Measurements from ENCODE around the gene TMEM74B. TPM values are rescaled to one million over a fixed set of nuclear protein-coding genes. Genes with fewer than 3 reads are reported as not detected.

The TMEM74B gene
- total RNA-seq, 1 experiment from 2014 or later: 0.83 TPM

DNA sequence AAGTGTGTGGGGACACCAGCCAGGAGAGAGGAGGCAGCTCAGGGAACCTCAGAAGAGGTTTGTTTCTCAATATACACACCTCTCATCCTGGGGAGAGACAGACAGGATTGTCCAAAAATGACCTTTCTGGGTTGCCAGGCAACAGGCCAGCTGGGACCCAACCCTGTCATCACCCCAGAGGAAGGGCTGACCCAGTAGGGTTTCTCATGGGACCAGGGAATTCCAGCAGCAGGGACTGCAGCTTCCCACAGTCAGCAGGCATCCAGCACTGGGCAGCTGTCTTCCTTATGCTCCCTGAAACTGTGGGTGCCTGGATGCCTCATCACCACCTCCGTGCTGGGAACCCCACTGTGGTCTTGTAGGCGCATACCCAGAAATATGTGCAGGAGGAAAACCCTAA lies 19.8 kb upstream of the TMEM74B start:
- Mint-ChIP-seq H3K36me3 (ENCODE audit: insufficient read depth, unreplicated experiment) (no peaks in the 10 kb centered on the region), H3K27ac (ENCODE audit: unreplicated experiment) (no peak overlapping the region), H3K9me3 (ENCODE audit: low read depth, unreplicated experiment) (no peaks in the 10 kb centered on the region), H3K4me3 (ENCODE audit: low read depth, unreplicated experiment) (no peak overlapping the region), H3K4me1 (ENCODE audit: low read depth, unreplicated experiment) (peaks cover 13% of the 10 kb centered on the region), H3K27me3 (ENCODE audit: unreplicated experiment) (peaks cover 35% of the 10 kb centered on the region)
- no peak for DNase-seq
- BruUV-seq (replicated peaks): no TSS peak
- intact Hi-C loops (cut with micrococcal nuclease; ENCODE audit: unreplicated experiment): no loop called here
- CTCF ChIA-PET: no interaction called here
- TF ChIP-seq, protein P1, sequence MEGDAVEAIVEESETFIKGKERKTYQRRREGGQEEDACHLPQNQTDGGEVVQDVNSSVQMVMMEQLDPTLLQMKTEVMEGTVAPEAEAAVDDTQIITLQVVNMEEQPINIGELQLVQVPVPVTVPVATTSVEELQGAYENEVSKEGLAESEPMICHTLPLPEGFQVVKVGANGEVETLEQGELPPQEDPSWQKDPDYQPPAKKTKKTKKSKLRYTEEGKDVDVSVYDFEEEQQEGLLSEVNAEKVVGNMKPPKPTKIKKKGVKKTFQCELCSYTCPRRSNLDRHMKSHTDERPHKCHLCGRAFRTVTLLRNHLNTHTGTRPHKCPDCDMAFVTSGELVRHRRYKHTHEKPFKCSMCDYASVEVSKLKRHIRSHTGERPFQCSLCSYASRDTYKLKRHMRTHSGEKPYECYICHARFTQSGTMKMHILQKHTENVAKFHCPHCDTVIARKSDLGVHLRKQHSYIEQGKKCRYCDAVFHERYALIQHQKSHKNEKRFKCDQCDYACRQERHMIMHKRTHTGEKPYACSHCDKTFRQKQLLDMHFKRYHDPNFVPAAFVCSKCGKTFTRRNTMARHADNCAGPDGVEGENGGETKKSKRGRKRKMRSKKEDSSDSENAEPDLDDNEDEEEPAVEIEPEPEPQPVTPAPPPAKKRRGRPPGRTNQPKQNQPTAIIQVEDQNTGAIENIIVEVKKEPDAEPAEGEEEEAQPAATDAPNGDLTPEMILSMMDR (IDR thresholded peaks at IDR 0.05; ENCODE audit: unreplicated experiment): no peak

DNA sequence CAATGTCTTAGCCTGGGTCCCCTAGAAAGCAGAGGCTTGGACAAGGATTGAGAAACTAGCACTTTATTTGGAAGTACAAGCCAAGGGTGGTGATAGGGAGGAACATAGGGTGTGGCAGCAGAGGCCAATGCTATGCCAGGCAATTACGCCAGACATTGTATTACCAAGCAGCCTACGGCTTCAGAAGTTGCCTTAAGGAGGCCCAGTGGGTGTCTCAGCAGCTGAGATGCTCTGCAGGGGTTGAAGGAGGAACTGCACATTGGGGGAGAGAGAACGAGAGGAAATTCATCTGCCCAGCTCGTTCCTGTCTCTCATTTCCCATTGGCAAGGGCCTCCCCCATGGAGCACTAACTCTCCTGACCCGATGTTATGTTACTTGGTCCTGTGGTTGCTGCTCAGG lies 19.3 kb upstream of the TMEM74B start:
- H3K36me3 Mint-ChIP-seq (ENCODE audit: insufficient read depth, unreplicated experiment): no peaks in the 10 kb centered on the region
- intact Hi-C loops (cut with micrococcal nuclease; ENCODE audit: unreplicated experiment): no loop called here
- no peak overlapping the region for H3K27ac Mint-ChIP-seq (ENCODE audit: unreplicated experiment)
- peaks cover 13% of the 10 kb centered on the region for H3K4me1 Mint-ChIP-seq (ENCODE audit: low read depth, unreplicated experiment)
- DNase-seq: no peak
- peaks cover 35% of the 10 kb centered on the region for H3K27me3 Mint-ChIP-seq (ENCODE audit: unreplicated experiment)
- no peak overlapping the region for H3K4me3 Mint-ChIP-seq (ENCODE audit: low read depth, unreplicated experiment)
- TF ChIP-seq, protein P1 (IDR thresholded peaks at IDR 0.05; ENCODE audit: unreplicated experiment): no peak
- no peaks in the 10 kb centered on the region for H3K9me3 Mint-ChIP-seq (ENCODE audit: low read depth, unreplicated experiment)
- CTCF ChIA-PET: interaction anchor here (1.2 kb wide), 1 partner anchor 16 kb away, joined by 3 read pairs; no protein-coding TSS in a partner anchor
- BruUV-seq (replicated peaks): no TSS peak

DNA sequence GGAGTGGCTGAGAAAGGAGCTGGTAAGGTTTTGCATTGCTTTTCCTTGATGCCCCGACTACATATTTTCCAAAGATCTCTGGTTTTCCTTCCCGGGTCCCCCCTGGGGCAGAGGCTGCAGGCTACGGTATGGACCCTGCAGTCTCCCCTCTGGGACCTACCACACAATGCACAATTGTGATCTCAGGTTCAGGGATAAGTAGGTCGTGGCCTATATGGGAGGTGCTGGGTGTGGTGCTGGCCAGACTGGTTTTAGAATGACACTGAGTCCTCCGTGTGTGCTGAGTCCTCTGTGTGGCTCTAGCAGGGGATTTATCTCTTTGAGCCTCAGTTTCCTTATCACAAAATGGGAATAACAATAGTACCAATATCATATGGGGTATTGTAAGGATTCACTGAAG lies 18.8 kb upstream of the TMEM74B start:
- no peak overlapping the region for H3K4me3 Mint-ChIP-seq (ENCODE audit: low read depth, unreplicated experiment)
- no peaks in the 10 kb centered on the region for H3K9me3 Mint-ChIP-seq (ENCODE audit: low read depth, unreplicated experiment)
- intact Hi-C loops (cut with micrococcal nuclease; ENCODE audit: unreplicated experiment): no loop called here

DNA sequence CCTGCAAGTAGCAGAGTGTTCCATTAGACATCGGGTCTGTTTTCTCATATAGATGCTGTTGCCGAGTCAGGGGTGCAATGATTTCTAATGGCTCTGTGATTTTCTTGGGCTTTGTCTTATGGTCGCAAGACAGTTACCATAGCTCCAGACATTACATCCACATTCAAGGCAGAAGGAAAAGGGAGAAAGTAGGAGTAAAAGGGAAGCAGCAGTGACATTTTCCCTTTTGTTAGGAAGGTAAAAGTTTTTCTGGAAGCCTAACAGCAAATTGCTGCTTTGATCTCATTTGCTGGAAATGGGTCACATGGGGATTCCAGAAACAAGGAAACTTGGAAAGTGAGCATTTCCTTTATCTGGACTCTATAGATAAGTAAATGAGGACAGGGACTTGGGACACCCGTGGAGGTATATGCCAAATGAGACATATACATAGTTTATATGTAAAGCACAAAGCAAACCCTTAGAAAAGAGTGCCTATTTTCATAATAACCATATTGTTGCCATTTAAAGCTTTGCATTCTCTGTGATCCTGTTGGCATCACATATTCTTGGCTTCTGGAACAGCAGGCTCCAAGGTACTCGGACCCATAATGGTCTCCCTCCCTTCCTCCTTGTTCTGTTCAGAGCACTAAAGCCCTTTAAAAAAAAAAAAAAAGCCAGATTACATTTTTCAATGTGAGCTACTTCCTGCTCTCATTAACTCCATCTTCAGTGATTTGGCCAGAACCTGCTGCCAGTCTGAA lies 18.2 kb upstream of the TMEM74B start, which contains the start of gene C20orf202:
Gene C20orf202, plus strand, starts transcription at position 693 of the 743 bp plus-strand sequence. CDS start 132 bp downstream, outside the sequence.
- TF ChIP-seq, protein P1 (IDR thresholded peaks at IDR 0.05; ENCODE audit: unreplicated experiment): no peak
- Mint-ChIP-seq H3K4me1 (ENCODE audit: low read depth, unreplicated experiment) (peaks cover 13% of the 10 kb centered on the region), H3K27me3 (ENCODE audit: unreplicated experiment) (peaks cover 34% of the 10 kb centered on the region), H3K27ac (ENCODE audit: unreplicated experiment) (no peak within 1 kb of the TSS), H3K4me3 (ENCODE audit: low read depth, unreplicated experiment) (no peak within 1 kb of the TSS), H3K9me3 (ENCODE audit: low read depth, unreplicated experiment) (no peaks in the 10 kb centered on the region), H3K36me3 (ENCODE audit: insufficient read depth, unreplicated experiment) (no peaks in the 10 kb centered on the region)
- intact Hi-C loops (cut with micrococcal nuclease; ENCODE audit: unreplicated experiment): no loop called here
- CTCF ChIA-PET: interaction anchor here (0.6 to 1.2 kb wide), 4 partner anchors 15 to 192 kb away, joined by 3 to 5 read pairs (median 3); no protein-coding TSS in a partner anchor
- no TSS peak for BruUV-seq (replicated peaks)
- no peak for DNase-seq

More for the DNA sequence above, 18.8 kb upstream of the TMEM74B start:
- Mint-ChIP-seq H3K27me3 (ENCODE audit: unreplicated experiment) (peaks cover 35% of the 10 kb centered on the region), H3K27ac (ENCODE audit: unreplicated experiment) (no peak overlapping the region), H3K4me1 (ENCODE audit: low read depth, unreplicated experiment) (peaks cover 13% of the 10 kb centered on the region), H3K36me3 (ENCODE audit: insufficient read depth, unreplicated experiment) (no peaks in the 10 kb centered on the region)
- TF ChIP-seq, protein P1 (IDR thresholded peaks at IDR 0.05; ENCODE audit: unreplicated experiment): no peak
- DNase-seq: no peak
- CTCF ChIA-PET: interaction anchor here (0.6 to 1.2 kb wide), 3 partner anchors 16 to 193 kb away, joined by 3 to 5 read pairs (median 3); no protein-coding TSS in a partner anchor
- no TSS peak for BruUV-seq (replicated peaks)
